Parathyroid adenoma (tissue), 2 donors: ENCODE results near the gene CCSER2.

Experiments used
- H2AFZ ChIP-seq: fragments of 300-600 bp; sonication (generic); one replicate; pipeline ENCODE4 v1.7.0; 2017; ENCODE audit warnings: antibody characterized with exemption, mild to moderate bottlenecking
- H3K27ac ChIP-seq: fragments of 300-600 bp; sonication (generic); one replicate; pipeline ENCODE4 v1.7.0; 2017
- H3K27me3 ChIP-seq: fragments of 300-600 bp; sonication (generic); one replicate; pipeline ENCODE4 v1.7.0; 2017; ENCODE audit warnings: low read length; ENCODE audit not compliant: control insufficient read depth, insufficient read depth
- H3K36me3 ChIP-seq: fragments of 300-600 bp; sonication (generic); one replicate; pipeline ENCODE4 v1.7.0; 2017; ENCODE audit warnings: low read length; ENCODE audit not compliant: control insufficient read depth, insufficient read depth
- H3K4me1 ChIP-seq: fragments of 300-600 bp; sonication (generic); one replicate; pipeline ENCODE4 v1.7.0; 2017; ENCODE audit warnings: control low read depth
- H3K4me2 ChIP-seq: fragments of 300-600 bp; sonication (generic); one replicate; pipeline ENCODE4 v1.7.0; 2017; ENCODE audit warnings: low read length
- H3K4me3 ChIP-seq: fragments of 300-600 bp; sonication (generic); one replicate; pipeline ENCODE4 v1.7.0; 2017; ENCODE audit warnings: low read depth, low read length
- H3K79me2 ChIP-seq: fragments of 300-600 bp; sonication (generic); one replicate; pipeline ENCODE4 v1.7.0; 2017; ENCODE audit warnings: control low read depth
- H3K9ac ChIP-seq: fragments of 300-600 bp; sonication (generic); one replicate; pipeline ENCODE4 v1.7.0; 2017; ENCODE audit warnings: mild to moderate bottlenecking
- H3K9me3 ChIP-seq: fragments of 300-600 bp; sonication (generic); one replicate; pipeline ENCODE4 v1.7.0; 2017; ENCODE audit warnings: low read length; ENCODE audit not compliant: control insufficient read depth
- TF ChIP-seq, protein P1 (sequence below): fragments of 300-600 bp; sonication (generic); IDR thresholded peaks from one replicate; pipeline ENCODE4 v1.7.0; 2017; ENCODE audit warnings: antibody characterized with exemption, mild to moderate bottlenecking
- donor health status: primary hyperparathyroidism.

CCSER2 gene

DNA sequence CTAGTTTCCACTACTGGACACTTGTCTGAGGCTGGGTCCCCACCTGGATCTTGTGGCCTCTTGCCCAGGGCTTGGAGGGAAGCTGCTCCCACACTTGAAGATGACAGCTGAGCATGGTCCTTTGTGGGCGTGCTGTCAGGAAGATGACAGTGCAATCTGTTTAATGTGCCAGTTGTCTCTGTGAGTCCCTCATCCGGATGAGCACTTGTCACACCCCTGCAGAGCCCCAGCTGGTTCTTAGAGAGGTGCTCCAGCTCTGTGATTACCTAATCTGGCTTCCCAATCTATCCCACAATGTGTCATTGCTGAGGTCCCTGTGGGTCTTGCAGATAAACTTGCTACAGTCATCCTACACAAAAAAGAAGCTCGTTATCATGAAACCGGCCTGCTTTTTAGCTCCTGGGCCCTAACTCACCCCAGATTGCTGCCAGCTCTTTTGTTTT lies 34.8 kb upstream of the CCSER2 start:
- Histone ChIP-seq H3K4me2 (no peak overlapping the region), H3K79me2 (no peaks in the 10 kb centered on the region), H3K36me3 (no peaks in the 10 kb centered on the region), H3K27ac (peak overlapping the region; percentile 22), H3K4me1 (peaks cover 17% of the 10 kb centered on the region), H3K27me3 (no peaks in the 10 kb centered on the region), H3K9ac (no peak overlapping the region), H3K9me3 (no peaks in the 10 kb centered on the region), H3K4me3 (no peak overlapping the region), H2AFZ (peak overlapping the region; percentile 60)
- TF ChIP-seq, protein P1, sequence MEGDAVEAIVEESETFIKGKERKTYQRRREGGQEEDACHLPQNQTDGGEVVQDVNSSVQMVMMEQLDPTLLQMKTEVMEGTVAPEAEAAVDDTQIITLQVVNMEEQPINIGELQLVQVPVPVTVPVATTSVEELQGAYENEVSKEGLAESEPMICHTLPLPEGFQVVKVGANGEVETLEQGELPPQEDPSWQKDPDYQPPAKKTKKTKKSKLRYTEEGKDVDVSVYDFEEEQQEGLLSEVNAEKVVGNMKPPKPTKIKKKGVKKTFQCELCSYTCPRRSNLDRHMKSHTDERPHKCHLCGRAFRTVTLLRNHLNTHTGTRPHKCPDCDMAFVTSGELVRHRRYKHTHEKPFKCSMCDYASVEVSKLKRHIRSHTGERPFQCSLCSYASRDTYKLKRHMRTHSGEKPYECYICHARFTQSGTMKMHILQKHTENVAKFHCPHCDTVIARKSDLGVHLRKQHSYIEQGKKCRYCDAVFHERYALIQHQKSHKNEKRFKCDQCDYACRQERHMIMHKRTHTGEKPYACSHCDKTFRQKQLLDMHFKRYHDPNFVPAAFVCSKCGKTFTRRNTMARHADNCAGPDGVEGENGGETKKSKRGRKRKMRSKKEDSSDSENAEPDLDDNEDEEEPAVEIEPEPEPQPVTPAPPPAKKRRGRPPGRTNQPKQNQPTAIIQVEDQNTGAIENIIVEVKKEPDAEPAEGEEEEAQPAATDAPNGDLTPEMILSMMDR: no peak

DNA sequence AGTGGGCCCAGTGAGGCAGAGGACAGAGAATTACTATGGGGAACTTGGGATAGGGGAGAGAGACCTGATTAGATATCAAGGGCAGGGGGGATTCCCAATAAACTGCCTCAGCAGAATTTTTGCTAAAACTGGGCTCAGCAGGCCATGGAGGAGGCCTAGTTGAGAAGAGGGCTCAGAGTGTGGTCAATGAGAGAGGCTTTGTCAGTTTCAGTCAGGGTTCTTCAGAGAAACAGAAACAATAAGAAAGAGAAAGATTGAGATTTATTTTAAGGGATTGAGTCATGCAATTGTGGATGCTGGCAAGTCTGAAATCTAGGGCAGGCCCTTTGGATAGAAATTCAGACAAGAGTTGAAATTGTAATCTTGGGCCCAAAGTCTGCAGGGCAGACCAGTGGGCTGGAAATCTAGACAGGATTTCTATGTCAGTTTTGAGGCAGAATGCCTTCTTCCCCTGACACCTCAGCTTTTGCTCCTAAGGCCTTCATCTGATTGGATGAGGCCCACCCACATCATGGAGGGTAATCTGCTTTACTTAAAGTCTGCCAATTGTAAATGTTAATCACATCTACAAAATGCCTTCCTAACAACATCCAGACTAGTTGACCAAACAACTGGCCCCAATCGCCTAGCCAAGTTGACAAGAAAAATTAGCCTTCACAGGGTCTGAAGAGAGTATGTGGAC lies 33.5 kb upstream of the CCSER2 start:
- H3K27me3 ChIP-seq: no peaks in the 10 kb centered on the region
- H3K36me3 ChIP-seq: no peaks in the 10 kb centered on the region
- H3K9ac ChIP-seq: no peak overlapping the region
- peak overlapping the region; percentile 60 for H2AFZ ChIP-seq
- TF ChIP-seq, protein P1: no peak
- H3K4me3 ChIP-seq: no peak overlapping the region
- no peak overlapping the region for H3K4me2 ChIP-seq
- H3K27ac ChIP-seq: no peak overlapping the region
- H3K9me3 ChIP-seq: no peaks in the 10 kb centered on the region
- H3K4me1 ChIP-seq: peaks cover 13% of the 10 kb centered on the region
- H3K79me2 ChIP-seq: no peaks in the 10 kb centered on the region

DNA sequence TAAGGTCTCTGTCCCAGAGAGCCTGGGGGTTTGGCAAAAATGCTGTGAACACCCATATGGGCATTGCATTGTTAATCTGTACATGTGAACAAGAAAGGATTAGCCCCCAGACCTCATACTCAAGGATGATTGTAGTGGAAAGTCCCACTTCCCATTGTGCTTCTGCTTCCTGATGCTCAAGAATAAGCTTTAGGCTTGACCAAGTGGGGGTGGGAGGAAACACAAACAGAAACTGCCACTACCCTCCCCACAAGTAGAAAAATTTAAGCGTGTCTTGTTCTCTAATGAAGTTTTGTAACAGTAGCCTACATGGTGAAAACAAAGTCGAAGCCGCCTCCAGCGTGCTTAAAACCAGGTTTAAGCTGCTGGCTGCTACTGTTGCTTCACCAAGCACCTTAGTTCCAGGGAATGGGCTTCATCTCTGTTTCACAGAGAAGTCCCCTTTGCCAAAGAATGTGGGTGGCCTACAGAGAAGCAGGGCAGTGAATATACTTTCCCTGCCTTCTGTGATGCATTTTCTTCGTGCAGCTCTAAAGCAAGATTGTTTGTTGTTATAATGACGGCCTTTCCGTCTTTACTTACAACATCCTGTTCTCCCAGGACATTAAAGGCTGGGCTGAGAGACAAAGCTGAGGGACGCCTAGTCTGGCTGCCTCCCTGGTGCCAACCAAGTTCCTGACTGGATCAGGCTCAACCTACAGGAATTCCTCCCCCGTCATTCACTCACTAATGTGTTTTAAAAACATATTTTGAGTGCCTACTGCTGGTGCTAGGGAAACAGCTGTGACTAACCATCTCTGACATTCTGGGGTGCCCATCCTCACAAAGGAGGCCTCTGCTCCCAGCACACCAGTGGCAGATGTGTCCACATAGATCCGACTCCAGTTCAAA lies 32.1 kb upstream of the CCSER2 start:
- H3K27ac ChIP-seq: peak overlapping the region; percentile 30
- peaks cover 9% of the 10 kb centered on the region for H3K4me1 ChIP-seq
- no peak overlapping the region for H3K4me3 ChIP-seq
- no peak overlapping the region for H3K9ac ChIP-seq
- no peak overlapping the region for H3K4me2 ChIP-seq
- H3K27me3 ChIP-seq: no peaks in the 10 kb centered on the region
- H3K79me2 ChIP-seq: no peaks in the 10 kb centered on the region
- TF ChIP-seq, protein P1: no peak
- no peak overlapping the region for H2AFZ ChIP-seq
- H3K9me3 ChIP-seq: no peaks in the 10 kb centered on the region
- no peaks in the 10 kb centered on the region for H3K36me3 ChIP-seq

DNA sequence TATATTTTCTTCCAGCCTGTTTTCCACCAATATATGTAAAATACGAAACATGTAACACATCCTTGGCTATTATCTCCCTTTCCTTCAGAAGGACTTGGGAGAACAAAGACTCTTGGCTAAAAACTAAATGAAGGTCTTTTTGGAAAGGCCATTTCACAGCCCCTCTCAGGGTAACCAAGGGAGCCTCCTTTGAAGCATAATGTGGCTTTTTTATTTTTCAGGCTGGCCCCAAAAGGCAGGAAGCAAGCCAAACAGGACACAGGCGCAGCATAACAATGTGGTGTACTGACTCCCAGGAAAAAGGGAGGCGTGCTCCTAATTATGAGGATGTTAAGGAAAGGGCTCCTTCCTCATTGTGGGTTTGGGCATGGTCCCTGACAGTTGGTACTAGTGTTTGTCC lies 30.3 kb upstream of the CCSER2 start:
- TF ChIP-seq, protein P1: no peak
- no peaks in the 10 kb centered on the region for H3K79me2 ChIP-seq
- no peak overlapping the region for H3K4me3 ChIP-seq
- no peak overlapping the region for H3K4me2 ChIP-seq
- H3K36me3 ChIP-seq: no peaks in the 10 kb centered on the region
- H3K9me3 ChIP-seq: no peaks in the 10 kb centered on the region
- no peak overlapping the region for H3K9ac ChIP-seq
- no peak overlapping the region for H3K27ac ChIP-seq
- H3K4me1 ChIP-seq: peaks cover 17% of the 10 kb centered on the region
- H3K27me3 ChIP-seq: no peaks in the 10 kb centered on the region
- H2AFZ ChIP-seq: no peak overlapping the region
